HL-60 (cell line): ENCODE results near the gene GATM.

Experiments
- DNase-seq, 2 experiments: peaks; one replicate each; pipeline ENCODE4 v3.0.0-alpha.2; 2010 to 2020; ENCODE audit warnings: low read depth in 1 of 2, low spot score in 1 of 2
- H3K27ac ChIP-seq: fragments of 250-450 bp; sonication (Bioruptor Pico); replicated peaks from 2 replicates; pipeline ENCODE4 v1.5.1; 2020; ENCODE audit warnings: mild to moderate bottlenecking, moderate library complexity
- H3K27me3 ChIP-seq: fragments of 250-450 bp; sonication (Bioruptor Pico); 2 replicates; pipeline ENCODE4 v1.5.1; 2021; ENCODE audit warnings: mild to moderate bottlenecking, moderate library complexity; ENCODE audit not compliant: insufficient read depth, poor library complexity, severe bottlenecking
- H3K4me3 ChIP-seq: replicated peaks from 2 replicates; pipeline ENCODE4 v1.5.1; 2011; ENCODE audit warnings: mild to moderate bottlenecking, control low read depth, low read length; ENCODE audit not compliant: insufficient read depth
- GABPA ChIP-seq: IDR thresholded peaks from 2 replicates; pipeline ENCODE4 v1.6.1; 2012; ENCODE audit warnings: low read depth
- POLR2AphosphoS5 ChIP-seq: IDR thresholded peaks from 2 replicates; pipeline ENCODE4 v1.6.1; 2012; ENCODE audit warnings: low read depth
- REST ChIP-seq: IDR thresholded peaks from 2 replicates; pipeline ENCODE4 v1.6.1; 2012; ENCODE audit warnings: low read depth; ENCODE audit not compliant: insufficient replicate concordance
- SPI1 ChIP-seq: IDR thresholded peaks from 2 replicates; pipeline ENCODE4 v1.6.1; 2012; ENCODE audit warnings: low read depth, mild to moderate bottlenecking, borderline replicate concordance
- TF ChIP-seq, protein P1 (sequence below): IDR thresholded peaks from one replicate; pipeline ENCODE4 v1.5.1; 2011; ENCODE audit warnings: low read length, control low read depth, inconsistent platforms; ENCODE audit not compliant: insufficient read depth

The GATM gene

GRCh38 chr15:45361878-45362277 is 16.5 kb downstream of the GATM start:
- H3K27ac ChIP-seq = no peak overlapping the region
- no peak overlapping the region for H3K4me3 ChIP-seq
- no peaks in the 10 kb centered on the region for H3K27me3 ChIP-seq
- no peak for DNase-seq
- TF ChIP-seq, protein P1, sequence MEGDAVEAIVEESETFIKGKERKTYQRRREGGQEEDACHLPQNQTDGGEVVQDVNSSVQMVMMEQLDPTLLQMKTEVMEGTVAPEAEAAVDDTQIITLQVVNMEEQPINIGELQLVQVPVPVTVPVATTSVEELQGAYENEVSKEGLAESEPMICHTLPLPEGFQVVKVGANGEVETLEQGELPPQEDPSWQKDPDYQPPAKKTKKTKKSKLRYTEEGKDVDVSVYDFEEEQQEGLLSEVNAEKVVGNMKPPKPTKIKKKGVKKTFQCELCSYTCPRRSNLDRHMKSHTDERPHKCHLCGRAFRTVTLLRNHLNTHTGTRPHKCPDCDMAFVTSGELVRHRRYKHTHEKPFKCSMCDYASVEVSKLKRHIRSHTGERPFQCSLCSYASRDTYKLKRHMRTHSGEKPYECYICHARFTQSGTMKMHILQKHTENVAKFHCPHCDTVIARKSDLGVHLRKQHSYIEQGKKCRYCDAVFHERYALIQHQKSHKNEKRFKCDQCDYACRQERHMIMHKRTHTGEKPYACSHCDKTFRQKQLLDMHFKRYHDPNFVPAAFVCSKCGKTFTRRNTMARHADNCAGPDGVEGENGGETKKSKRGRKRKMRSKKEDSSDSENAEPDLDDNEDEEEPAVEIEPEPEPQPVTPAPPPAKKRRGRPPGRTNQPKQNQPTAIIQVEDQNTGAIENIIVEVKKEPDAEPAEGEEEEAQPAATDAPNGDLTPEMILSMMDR = no peak
- TF ChIP-seq SPI1 (no peak), POLR2AphosphoS5 (no peak)

DNA sequence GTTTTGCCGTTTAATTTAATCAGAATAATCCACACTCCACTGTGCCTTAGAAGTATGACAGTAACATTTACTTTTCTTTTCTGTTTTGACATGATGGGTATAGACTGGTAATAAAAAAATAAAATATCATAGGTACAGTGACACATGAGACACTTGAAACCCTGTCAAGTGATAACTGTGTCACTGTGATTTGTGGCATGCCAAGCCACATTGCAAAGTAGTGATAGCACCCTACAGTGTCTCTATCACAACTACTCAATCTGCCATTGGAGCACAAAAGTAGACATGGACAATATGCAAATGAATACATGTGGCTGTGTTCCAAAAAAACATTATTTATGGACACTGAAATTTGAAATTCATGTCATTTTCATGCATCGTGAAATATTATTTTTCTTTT is 22.5 kb downstream of the GATM start:
- DNase-seq = no peak
- H3K27ac ChIP-seq = no peak overlapping the region
- no peaks in the 10 kb centered on the region for H3K27me3 ChIP-seq
- TF ChIP-seq POLR2AphosphoS5 = no peak
- TF ChIP-seq, protein P1 = no peak
- TF ChIP-seq REST = no peak
- TF ChIP-seq SPI1 = no peak
- TF ChIP-seq GABPA = no peak
- no peak overlapping the region for H3K4me3 ChIP-seq

GRCh38 chr15:45354711-45355110 is 23.6 kb downstream of the GATM start:
- Histone ChIP-seq H3K27me3 (no peaks in the 10 kb centered on the region), H3K27ac (no peak overlapping the region), H3K4me3 (no peak overlapping the region)
- TF ChIP-seq REST (no peak), SPI1 (no peak), GABPA (no peak), POLR2AphosphoS5 (no peak)
- TF ChIP-seq, protein P1 = no peak
- DNase-seq = no peak

- H3K4me3 ChIP-seq = no peak overlapping the region
- TF ChIP-seq, protein P1 = no peak
- no peak for TF ChIP-seq POLR2AphosphoS5
- no peak for TF ChIP-seq REST
- no peak for TF ChIP-seq SPI1
- TF ChIP-seq GABPA = no peak
- DNase-seq = peak in 1 of 2 experiments; percentile 16
- no peaks in the 10 kb centered on the region for H3K27me3 ChIP-seq
- no peak overlapping the region for H3K27ac ChIP-seq
Measured at GRCh38 chr15:45351227-45351626, 27.1 kb downstream of the GATM start.
